ENCODE measurements around the gene RNF126. TPM values are rescaled to one million over a fixed set of nuclear protein-coding genes. Genes with fewer than 3 reads are reported as not detected.
"Not testable (repeated sequence)": the region's sequence is repeated elsewhere in the genome, so short reads cannot be mapped to it uniquely, and the experiment has no call there.

The RNF126 gene
- polyA plus RNA-seq, 1 donor from 2014 or later = 33.7 TPM

- no peaks in the 10 kb centered on the region for H3K9me2 ChIP-seq (ENCODE audit: insufficient read depth, low read length)
- no peak overlapping the region for H3K9ac ChIP-seq (ENCODE audit: low read length)
- H3K79me2 ChIP-seq (replicated peaks; ENCODE audit: insufficient read depth, low read length) = no peaks in the 10 kb centered on the region
- TF ChIP-seq RAD21 (conservative IDR thresholded peaks at IDR 0.05) = no peak
- H3K4me2 ChIP-seq (ENCODE audit: low read length) = no peak overlapping the region
- H2AFZ ChIP-seq (ENCODE audit: low read depth, low read length) = no peak overlapping the region
- no peaks in the 10 kb centered on the region for H4K20me1 ChIP-seq (ENCODE audit: insufficient read depth)
- no peaks in the 10 kb centered on the region for H3K9me3 ChIP-seq (ENCODE audit: low read length)
- no peaks in the 10 kb centered on the region for H3K36me3 ChIP-seq (ENCODE audit: insufficient read depth, low read length)
- no peaks in the 10 kb centered on the region for H3F3A ChIP-seq (ENCODE audit: insufficient read depth, low read length, poor library complexity, severe bottlenecking)
- no peak overlapping the region for H3K27ac ChIP-seq (ENCODE audit: low read length)
- no peaks in the 10 kb centered on the region for H3K27me3 ChIP-seq (ENCODE audit: insufficient read depth, low read depth, low read length)
- H3K4me3 ChIP-seq (ENCODE audit: low read length) = no peak overlapping the region
Observed at GRCh38 chr19:670609-671075, 7.6 kb upstream of the RNF126 start.

GRCh38 chr19:668675-669434 lies 5.8 kb upstream of the RNF126 start:
- not testable (repeated sequence) for H3K36me3 ChIP-seq (ENCODE audit: insufficient read depth, low read length); H3K9ac ChIP-seq (ENCODE audit: low read length); H3K79me2 ChIP-seq (replicated peaks; ENCODE audit: insufficient read depth, low read length); H3K27me3 ChIP-seq (ENCODE audit: insufficient read depth, low read depth, low read length); H3K4me2 ChIP-seq (ENCODE audit: low read length); H3K9me3 ChIP-seq (ENCODE audit: low read length); H2AFZ ChIP-seq (ENCODE audit: low read depth, low read length); H4K20me1 ChIP-seq (ENCODE audit: insufficient read depth); H3K27ac ChIP-seq (ENCODE audit: low read length); H3K4me3 ChIP-seq (ENCODE audit: low read length); H3F3A ChIP-seq (ENCODE audit: insufficient read depth, low read length, poor library complexity, severe bottlenecking); H3K9me2 ChIP-seq (ENCODE audit: insufficient read depth, low read length)

GRCh38 chr19:666985-667573 lies 4.1 kb upstream of the RNF126 start:
- H3K27ac ChIP-seq (ENCODE audit: low read length); H4K20me1 ChIP-seq (ENCODE audit: insufficient read depth); H3K9me3 ChIP-seq (ENCODE audit: low read length); H3K9ac ChIP-seq (ENCODE audit: low read length); H3K79me2 ChIP-seq (replicated peaks; ENCODE audit: insufficient read depth, low read length); H3K27me3 ChIP-seq (ENCODE audit: insufficient read depth, low read depth, low read length); H3F3A ChIP-seq (ENCODE audit: insufficient read depth, low read length, poor library complexity, severe bottlenecking); H3K4me2 ChIP-seq (ENCODE audit: low read length); H3K9me2 ChIP-seq (ENCODE audit: insufficient read depth, low read length); H3K36me3 ChIP-seq (ENCODE audit: insufficient read depth, low read length); H2AFZ ChIP-seq (ENCODE audit: low read depth, low read length); H3K4me3 ChIP-seq (ENCODE audit: low read length): not testable (repeated sequence)

GRCh38 chr19:664913-665443 lies 2.0 kb upstream of the RNF126 start:
- Histone ChIP-seq H3K27me3 (ENCODE audit: insufficient read depth, low read depth, low read length) (no peaks in the 10 kb centered on the region), H3K36me3 (ENCODE audit: insufficient read depth, low read length) (no peaks in the 10 kb centered on the region), H3K9me3 (ENCODE audit: low read length) (no peaks in the 10 kb centered on the region), H3K4me3 (ENCODE audit: low read length) (no peak overlapping the region), H4K20me1 (ENCODE audit: insufficient read depth) (peaks cover 11% of the 10 kb centered on the region), H3K4me2 (ENCODE audit: low read length) (no peak overlapping the region), H3K9ac (ENCODE audit: low read length) (peak overlapping the region; percentile 16), H3F3A (ENCODE audit: insufficient read depth, low read length, poor library complexity, severe bottlenecking) (no peaks in the 10 kb centered on the region), H2AFZ (ENCODE audit: low read depth, low read length) (peak overlapping the region; percentile 24), H3K79me2 (replicated peaks; ENCODE audit: insufficient read depth, low read length) (peaks cover 28% of the 10 kb centered on the region), H3K27ac (ENCODE audit: low read length) (no peak overlapping the region), H3K9me2 (ENCODE audit: insufficient read depth, low read length) (no peaks in the 10 kb centered on the region)
- TF ChIP-seq SMC3 (conservative IDR thresholded peaks at IDR 0.05; ENCODE audit: poor library complexity) = peak; percentile 98
- peak; percentile 97 for TF ChIP-seq CTCF (IDR thresholded peaks at IDR 0.05; ENCODE audit: poor library complexity, severe bottlenecking)
- peak; percentile 97 for TF ChIP-seq RAD21 (conservative IDR thresholded peaks at IDR 0.05)
- TF ChIP-seq POLR2AphosphoS5 (IDR thresholded peaks at IDR 0.05) = no peak
- no peak for TF ChIP-seq REST (IDR thresholded peaks at IDR 0.05; ENCODE audit: borderline replicate concordance)
- TF ChIP-seq EP300 (conservative IDR thresholded peaks at IDR 0.05; ENCODE audit: poor library complexity, severe bottlenecking) = peak; percentile 31
- TF ChIP-seq EZH2 (IDR thresholded peaks at IDR 0.05; ENCODE audit: borderline replicate concordance, insufficient read depth, low read length, poor library complexity, severe bottlenecking) = no peak
- peak; percentile 38 for TF ChIP-seq MXI1 (conservative IDR thresholded peaks at IDR 0.05; ENCODE audit: poor library complexity, severe bottlenecking)

Measured in neural cell (in vitro differentiated cells).